CD14-positive monocyte (primary cell): ENCODE measurements around the gene OSGEP. TPM values are rescaled to one million over a fixed set of nuclear protein-coding genes. Genes with fewer than 3 reads are reported as not detected.

Source experiments
- DNase-seq, 3 donors: peaks; one replicate each; pipeline ENCODE4 v3.0.0-alpha.2; 2011 to 2022
- H2AFZ ChIP-seq: 2 replicates; pipeline ENCODE4 v1.6.0; 2012; ENCODE audit warnings: mild to moderate bottlenecking, low read depth, low read length, inconsistent platforms; ENCODE audit not compliant: insufficient read depth, poor library complexity, severe bottlenecking
- H3K27ac ChIP-seq, 2 donors: 1 replicate in 1 of 2; 2 replicates in 1 of 2; pipeline ENCODE4 v1.5.1; 2012 to 2013; ENCODE audit warnings: low read length in 2 of 2, control low read depth in 1 of 2, inconsistent platforms in 1 of 2, low read depth in 1 of 2, mild to moderate bottlenecking in 1 of 2
- H3K27me3 ChIP-seq, 2 donors: one replicate each; pipeline versions ENCODE4 v1.6.0 to v1.6.1; 2011 to 2013; ENCODE audit warnings: low read length in 2 of 2; ENCODE audit not compliant: control insufficient read depth in 2 of 2, insufficient read depth in 2 of 2
- H3K36me3 ChIP-seq, 2 donors: replicated peaks in 1 of 2; 1 replicate in 1 of 2; 2 replicates in 1 of 2; pipeline versions ENCODE4 v1.5.1 to v1.6.1; 2012 to 2013; ENCODE audit warnings: low read length in 2 of 2, control low read depth in 1 of 2, inconsistent platforms in 1 of 2, mild to moderate bottlenecking in 1 of 2; ENCODE audit not compliant: insufficient read depth in 2 of 2, control insufficient read depth in 1 of 2
- H3K4me1 ChIP-seq, 2 donors: 1 replicate in 1 of 2; 2 replicates in 1 of 2; pipeline versions ENCODE4 v1.5.1 to v1.6.1; 2012 to 2013; ENCODE audit warnings: low read length in 2 of 2, control low read depth in 1 of 2, inconsistent platforms in 1 of 2, mild to moderate bottlenecking in 1 of 2, moderate library complexity in 1 of 2; ENCODE audit not compliant: insufficient read depth in 2 of 2, control insufficient read depth in 1 of 2
- H3K4me2 ChIP-seq: replicated peaks from 2 replicates; pipeline ENCODE3; 2012; ENCODE audit warnings: low read length, moderate library complexity, mild to moderate bottlenecking; ENCODE audit not compliant: poor library complexity, severe bottlenecking; ENCODE audit errors: extremely low read depth
- H3K4me3 ChIP-seq, 3 experiments: fragments of 200-600 bp in 1 of 3; sonication (generic) in 1 of 3; replicated peaks in 1 of 3; 1 replicate in 2 of 3; 2 replicates in 1 of 3; pipeline ENCODE4 v1.5.1; 2011 to 2013; ENCODE audit warnings: low read length in 3 of 3, mild to moderate bottlenecking in 3 of 3, control low read depth in 2 of 3, low read depth in 2 of 3, inconsistent platforms in 1 of 3, moderate library complexity in 1 of 3
- H3K79me2 ChIP-seq: 2 replicates; pipeline ENCODE4 v1.6.0; 2012; ENCODE audit warnings: mild to moderate bottlenecking, control low read depth, inconsistent platforms, low read length, moderate library complexity; ENCODE audit not compliant: insufficient read depth
- H3K9ac ChIP-seq: 2 replicates; pipeline ENCODE4 v1.6.0; 2017; ENCODE audit warnings: low read length, mild to moderate bottlenecking; ENCODE audit not compliant: insufficient read depth, poor library complexity, severe bottlenecking
- H3K9me3 ChIP-seq, 2 donors: replicated peaks in 1 of 2; 1 replicate in 1 of 2; 2 replicates in 1 of 2; pipeline versions ENCODE4 v1.5.1 to v1.6.1; 2012 to 2013; ENCODE audit warnings: low read length in 2 of 2, control low read depth in 1 of 2; ENCODE audit not compliant: control insufficient read depth in 1 of 2, insufficient read depth in 1 of 2
- H4K20me1 ChIP-seq: 2 replicates; pipeline ENCODE4 v1.6.0; 2012; ENCODE audit warnings: mild to moderate bottlenecking, low read length, control low read depth, moderate library complexity; ENCODE audit not compliant: insufficient read depth
- H3K27ac Mint-ChIP-seq, 7 donors: one replicate each; pipeline ENCODE4 v1.8.0; 2020; ENCODE audit warnings: mild to moderate bottlenecking in 7 of 7, mixed read lengths in 7 of 7, moderate library complexity in 6 of 7, inconsistent platforms in 2 of 7
- H3K27me3 Mint-ChIP-seq, 3 donors: one replicate each; pipeline ENCODE4 v1.8.0; 2021 to 2022; ENCODE audit warnings: low read depth in 3 of 3, mild to moderate bottlenecking in 3 of 3, mixed read lengths in 3 of 3, moderate library complexity in 3 of 3, inconsistent platforms in 1 of 3
- H3K36me3 Mint-ChIP-seq, 2 donors: one replicate each; pipeline ENCODE4 v1.8.0; 2020; ENCODE audit warnings: mixed read lengths in 2 of 2, inconsistent platforms in 1 of 2, mild to moderate bottlenecking in 1 of 2
- H3K4me1 Mint-ChIP-seq: one replicate; pipeline ENCODE4 v1.8.0; 2020; ENCODE audit warnings: mild to moderate bottlenecking, mixed read lengths
- H3K4me3 Mint-ChIP-seq, 2 donors: one replicate each; pipeline ENCODE4 v1.8.0; 2020; ENCODE audit warnings: mild to moderate bottlenecking in 2 of 2, mixed read lengths in 2 of 2, moderate library complexity in 1 of 2
- H3K9me3 Mint-ChIP-seq, 7 donors: one replicate each; pipeline ENCODE4 v1.8.0; 2020 to 2022; ENCODE audit warnings: mixed read lengths in 7 of 7, mild to moderate bottlenecking in 6 of 7, moderate library complexity in 6 of 7, inconsistent platforms in 2 of 7
- CTCF ChIP-seq: fragments of 200-600 bp; IDR thresholded peaks from one replicate; pipeline ENCODE4 v1.8.0; 2022; ENCODE audit warnings: antibody characterized with exemption, mild to moderate bottlenecking
- WGBS: methylation state at CpG from one replicate; pipeline ENCODE4 v1.1.5; 2013; ENCODE audit warnings: missing lambda C conversion rate; ENCODE audit not compliant: insufficient coverage; 5-methylcytosine and 5-hydroxymethylcytosine counted together
- intact Hi-C, 2 donors: fragments of 100-400 bp; cut with micrococcal nuclease; formaldehyde crosslinking; loops; one replicate each; pipeline versions ENCODE4 v1.15.0 to v1.15.1; 2023
- polyA plus RNA-seq, 3 donors: library from polyadenylated mRNA; depleted of rRNA in 1 of 3; unstranded in 2 of 3; stranded (reverse) in 1 of 3; fragments of 300-500 nt in 2 of 3; fragments of >200 nt in 1 of 3; fragmentation: Illumina TruSeq in 2 of 3; gene quantifications; 1 replicate in 2 of 3; 2 replicates in 1 of 3; pipeline ENCODE4 v1.2.3, GENCODE V29; 2012 to 2021

The OSGEP gene
- polyA plus RNA-seq, 3 donors, result 34.7 to 112 (median 40.0) TPM

- H3K27ac Mint-ChIP-seq, result peak within 1 kb of the TSS; percentile 92 to 98 (median 97)
- Histone ChIP-seq H3K79me2 (peaks cover 37% of the 10 kb centered on the region), H3K4me1 (peaks cover 46 to 53% of the 10 kb centered on the region in 2 donors), H3K27me3 (no peaks in the 10 kb centered on the region), H3K36me3 (peaks cover 35 to 37% of the 10 kb centered on the region in 2 donors), H3K9ac (peak within 1 kb of the TSS; percentile 94), H3K9me3 (no peaks in the 10 kb centered on the region), H4K20me1 (peaks cover 28% of the 10 kb centered on the region), H3K4me2 (peak within 1 kb of the TSS; percentile 89), H3K4me3 (peak within 1 kb of the TSS; percentile 71 to 86 (median 73)), H2AFZ (peak within 1 kb of the TSS; percentile 82), H3K27ac (peak within 1 kb of the TSS; percentile 77 to 93)
- H3K27me3 Mint-ChIP-seq, result peaks cover 1 to 5% (median 1%) of the 10 kb centered on the region in 3 donors
- H3K4me3 Mint-ChIP-seq, result peak within 1 kb of the TSS; percentile 93 to 96
- under 1% methylated on average over 67 of the region's 67 CpGs for WGBS
- no peak for TF ChIP-seq CTCF
- H3K4me1 Mint-ChIP-seq, result peaks cover 13% of the 10 kb centered on the region
- H3K9me3 Mint-ChIP-seq, result peaks cover 0 to 2% (median 0%) of the 10 kb centered on the region in 7 donors
- peak; percentile 100 for DNase-seq
- peaks cover 33 to 38% of the 10 kb centered on the region in 2 donors for H3K36me3 Mint-ChIP-seq
- intact Hi-C loops, result loop anchor here (10.0 kb wide), 2 partner anchors 47 to 643 kb away; partner anchors contain the start of genes TEP1 (in 1 of the 2) and TMEM253 (in 1 of the 2)
Observed at GRCh38 chr14:20461225-20462141, 6.9 kb upstream of the OSGEP start, which contains the start of gene PIP4P1. TSS of gene PIP4P1 (minus strand) at chr14:20461434. CDS start at chr14:20461325, 109 bp downstream.

- H4K20me1 ChIP-seq, result peaks cover 28% of the 10 kb centered on the region
- TF ChIP-seq CTCF, result no peak
- H3K27ac ChIP-seq, result peak overlapping the region; percentile 77 to 93
- no peaks in the 10 kb centered on the region for H3K9me3 ChIP-seq
- peak in 2 of 3 donors; percentile 48 to 51 for DNase-seq
- H3K9me3 Mint-ChIP-seq, result peaks cover 0 to 2% (median 0%) of the 10 kb centered on the region in 7 donors
- peak overlapping the region; percentile 89 for H3K4me2 ChIP-seq
- H3K4me1 ChIP-seq, result peaks cover 55 to 62% of the 10 kb centered on the region in 2 donors
- H3K4me3 Mint-ChIP-seq, result peak overlapping the region; percentile 93 to 96
- peaks cover 35 to 38% of the 10 kb centered on the region in 2 donors for H3K36me3 ChIP-seq
- peaks cover 45% of the 10 kb centered on the region for H3K79me2 ChIP-seq
- peak overlapping the region; percentile 71 to 86 (median 73) for H3K4me3 ChIP-seq
- H3K27ac Mint-ChIP-seq, result peak overlapping the region; percentile 89 to 97 (median 95)
- no peaks in the 10 kb centered on the region for H3K27me3 ChIP-seq
- H2AFZ ChIP-seq, result peak overlapping the region; percentile 64
- H3K9ac ChIP-seq, result peak overlapping the region; percentile 94
- WGBS, result under 1% methylated on average over 26 of the region's 32 CpGs
- peaks cover 33 to 38% of the 10 kb centered on the region in 2 donors for H3K36me3 Mint-ChIP-seq
- H3K27me3 Mint-ChIP-seq, result peaks cover 1 to 5% (median 1%) of the 10 kb centered on the region in 3 donors
- H3K4me1 Mint-ChIP-seq, result peaks cover 13% of the 10 kb centered on the region
- intact Hi-C loops, result loop anchor here (10.0 kb wide), 2 partner anchors 46 to 644 kb away; partner anchors contain the start of genes TEP1 (in 1 of the 2) and TMEM253 (in 1 of the 2)
Observed at GRCh38 chr14:20460458-20461224, 6.0 kb upstream of the OSGEP start.
